IPS-NIHi11 (cell line): ENCODE measurements around the gene THAP9.
"Not testable (repeated sequence)": the region's sequence is repeated elsewhere in the genome, so short reads cannot be mapped to it uniquely, and the experiment has no call there.

Source experiments
- DNase-seq: peaks from one replicate; pipeline ENCODE4 v3.0.0; 2012; ENCODE audit warnings: mixed read lengths, low spot score

The THAP9 gene

GRCh38 chr4:82893942-82894341, 6.6 kb upstream of the THAP9 start:
- DNase-seq, result no peak

GRCh38 chr4:82896755-82897154, 3.8 kb upstream of the THAP9 start:
- no peak for DNase-seq

- DNase-seq, result no peak
Measured at GRCh38 chr4:82898322-82899243, 2.0 kb upstream of the THAP9 start.

- DNase-seq, result no peak
Measured at GRCh38 chr4:82899374-82900065, 1.0 kb upstream of the THAP9 start.

- no peak for DNase-seq
Measured at GRCh38 chr4:82900066-82900410, 497 bp upstream of the THAP9 start.

- no peak for DNase-seq
Measured at GRCh38 chr4:82901183-82901718, 716 bp downstream of the THAP9 start.

- no peak for DNase-seq
Measured at GRCh38 chr4:82903737-82904136, 3.2 kb downstream of the THAP9 start.

- DNase-seq, result no peak
Measured at GRCh38 chr4:82905205-82905604, 4.7 kb downstream of the THAP9 start.

- no peak for DNase-seq
Measured at GRCh38 chr4:82906469-82906868, 5.9 kb downstream of the THAP9 start.

GRCh38 chr4:82909326-82909725, 8.8 kb downstream of the THAP9 start:
- no peak for DNase-seq

- no peak for DNase-seq
Measured at GRCh38 chr4:82913305-82913704, 12.8 kb downstream of the THAP9 start.

GRCh38 chr4:82913968-82914367, 13.4 kb downstream of the THAP9 start:
- DNase-seq, result not testable (repeated sequence)

- no peak for DNase-seq
Measured at GRCh38 chr4:82918091-82918490, 17.6 kb downstream of the THAP9 start.

- no peak for DNase-seq
Measured at GRCh38 chr4:82919386-82919785, 18.9 kb downstream of the THAP9 start.

GRCh38 chr4:82921795-82922194, 21.3 kb downstream of the THAP9 start:
- no peak for DNase-seq

GRCh38 chr4:82930848-82931755, 30.6 kb downstream of the THAP9 start:
- no peak for DNase-seq

GRCh38 chr4:82934441-82934840, 33.9 kb downstream of the THAP9 start:
- DNase-seq, result no peak

GRCh38 chr4:82939414-82939813, 38.9 kb downstream of the THAP9 start:
- DNase-seq, result no peak

- no peak for DNase-seq
Measured at GRCh38 chr4:82947498-82947897, 47.0 kb downstream of the THAP9 start.

GRCh38 chr4:82948647-82949204, 48.2 kb downstream of the THAP9 start:
- DNase-seq, result no peak

GRCh38 chr4:82951196-82951595, 50.7 kb downstream of the THAP9 start:
- DNase-seq, result no peak

GRCh38 chr4:82954212-82954611, 53.7 kb downstream of the THAP9 start:
- DNase-seq, result no peak
